ENCODE measurements around the gene IL24.

The IL24 gene

DNA sequence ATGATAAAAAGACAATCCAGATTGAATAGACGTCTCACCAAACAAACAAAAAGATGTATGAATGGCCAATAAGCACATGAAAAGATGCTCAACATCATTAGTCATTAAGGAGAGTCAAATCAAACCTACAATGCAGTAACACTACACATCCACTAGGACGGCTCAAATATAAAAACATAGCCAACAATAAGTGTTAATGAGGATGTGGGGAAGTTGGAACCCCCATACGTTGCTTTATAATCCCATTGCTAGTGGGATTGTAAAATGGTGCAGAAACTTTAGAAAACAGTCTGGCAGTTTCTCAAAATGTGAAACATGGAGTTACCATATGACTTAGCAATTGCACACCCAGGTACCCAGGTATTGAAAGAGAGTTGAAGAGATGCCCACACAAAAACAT, 14.7 kb upstream of the IL24 start:
- no peak for DNase-seq

DNA sequence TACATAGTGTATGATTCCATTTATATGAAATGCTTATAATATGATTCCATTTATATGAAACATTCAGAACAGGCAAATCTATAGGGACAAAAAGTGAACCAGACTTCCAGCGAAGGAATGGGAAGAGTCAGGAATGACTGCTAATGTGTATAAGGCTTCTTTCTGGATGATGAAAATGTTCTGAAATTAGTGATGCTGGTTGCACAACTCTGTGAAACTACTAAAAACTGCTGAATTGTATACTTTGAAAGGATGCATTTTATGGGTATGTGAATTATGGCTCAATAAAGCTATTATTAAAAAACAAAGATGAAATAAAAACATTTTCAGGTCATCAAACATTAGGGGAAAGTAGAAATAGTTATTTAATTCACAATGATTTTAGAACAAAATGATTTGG, 14.1 kb upstream of the IL24 start:
- no peak for DNase-seq

DNA sequence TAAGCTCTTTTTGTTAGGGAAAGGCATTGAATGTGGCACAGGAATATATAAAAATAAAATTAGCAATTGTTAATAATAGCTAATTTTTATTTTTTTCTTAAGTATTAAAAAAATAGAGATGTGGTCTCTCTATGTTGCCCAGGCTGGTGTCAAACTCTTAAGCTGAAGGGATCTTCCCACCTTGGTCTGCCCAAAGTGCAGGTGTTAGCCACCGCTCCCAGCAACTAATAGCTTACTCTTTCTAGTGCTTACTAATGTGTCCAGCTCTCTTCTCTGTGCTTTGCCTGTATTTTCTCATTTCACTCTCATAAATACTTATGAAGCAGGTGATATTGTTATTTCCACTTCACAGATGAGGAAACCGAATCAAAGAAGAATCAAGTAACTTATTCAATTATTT, 13.4 kb upstream of the IL24 start:
- DNase-seq: no peak

DNA sequence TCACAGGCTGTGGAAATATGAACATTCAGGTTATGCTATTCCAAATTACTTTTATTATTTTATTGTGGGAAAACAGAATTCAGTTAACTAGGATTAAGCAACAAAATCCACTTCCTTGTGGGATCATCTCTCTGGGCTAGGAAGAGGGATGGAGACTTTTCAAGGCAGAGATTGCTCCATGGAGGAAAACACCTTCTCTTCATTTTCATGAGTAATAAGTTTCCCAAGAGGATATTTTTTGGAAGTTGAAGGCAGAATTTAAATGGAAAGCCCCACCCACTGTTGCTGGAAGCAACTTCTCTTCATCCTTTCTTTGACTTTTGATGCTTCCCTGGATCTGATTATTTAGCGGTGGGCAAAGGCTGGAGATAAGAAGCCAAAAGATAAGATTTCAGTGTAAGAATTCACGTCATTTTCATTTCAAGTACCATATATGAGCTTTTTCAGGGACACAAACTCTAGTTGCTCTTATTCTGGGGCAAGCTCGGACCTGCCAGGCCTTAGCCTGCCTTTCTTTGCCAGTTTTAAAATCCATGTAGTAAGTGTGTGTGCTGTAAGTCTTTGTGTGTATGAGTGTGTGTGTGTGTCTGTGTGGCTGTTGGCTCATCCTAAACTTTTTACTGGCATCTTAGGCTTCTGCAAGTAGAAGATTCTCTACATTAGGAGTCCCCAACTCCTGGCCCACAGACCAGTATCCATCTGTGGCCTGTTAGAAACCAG, 11.7 kb upstream of the IL24 start:
- no peak for DNase-seq

DNA sequence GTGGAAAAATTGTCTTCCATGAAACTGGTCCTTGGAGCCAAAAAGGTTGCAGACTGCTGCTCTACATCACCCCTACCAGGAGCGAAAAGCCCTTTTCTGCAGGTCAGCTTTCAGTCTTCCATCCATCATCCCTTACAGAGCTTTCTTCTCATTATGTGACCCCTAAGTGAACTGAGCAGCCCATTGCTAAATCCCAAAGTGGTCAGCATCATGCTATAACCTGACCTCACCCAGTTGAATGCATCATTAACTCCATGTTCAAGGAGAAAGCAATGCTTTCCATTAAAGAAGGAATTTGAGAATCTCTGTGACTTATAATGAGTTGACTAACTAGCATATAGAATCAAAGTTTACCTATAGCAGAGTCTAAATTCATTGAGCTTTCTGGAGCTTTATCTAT, 10.4 kb upstream of the IL24 start:
- no peak for DNase-seq

DNA sequence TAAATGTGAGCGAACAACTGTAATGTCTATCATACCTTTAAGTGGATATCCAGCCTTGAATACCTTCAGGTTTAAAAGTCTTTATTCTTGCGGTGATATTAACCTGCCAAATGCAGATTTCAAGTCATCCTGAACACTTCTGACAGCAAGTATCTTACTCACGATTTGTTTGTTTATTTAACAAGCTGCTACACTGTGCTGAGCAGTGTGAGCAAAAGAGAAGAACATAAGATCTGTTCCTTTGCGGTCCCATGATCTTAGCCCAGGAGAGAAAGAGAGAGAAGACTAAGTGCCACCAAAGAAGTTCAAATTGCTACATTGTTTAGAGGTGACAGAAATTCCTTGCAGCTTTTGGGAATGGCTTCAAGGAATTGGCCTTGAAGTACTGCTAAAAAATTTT, 9.5 kb upstream of the IL24 start:
- no peak for DNase-seq

DNA sequence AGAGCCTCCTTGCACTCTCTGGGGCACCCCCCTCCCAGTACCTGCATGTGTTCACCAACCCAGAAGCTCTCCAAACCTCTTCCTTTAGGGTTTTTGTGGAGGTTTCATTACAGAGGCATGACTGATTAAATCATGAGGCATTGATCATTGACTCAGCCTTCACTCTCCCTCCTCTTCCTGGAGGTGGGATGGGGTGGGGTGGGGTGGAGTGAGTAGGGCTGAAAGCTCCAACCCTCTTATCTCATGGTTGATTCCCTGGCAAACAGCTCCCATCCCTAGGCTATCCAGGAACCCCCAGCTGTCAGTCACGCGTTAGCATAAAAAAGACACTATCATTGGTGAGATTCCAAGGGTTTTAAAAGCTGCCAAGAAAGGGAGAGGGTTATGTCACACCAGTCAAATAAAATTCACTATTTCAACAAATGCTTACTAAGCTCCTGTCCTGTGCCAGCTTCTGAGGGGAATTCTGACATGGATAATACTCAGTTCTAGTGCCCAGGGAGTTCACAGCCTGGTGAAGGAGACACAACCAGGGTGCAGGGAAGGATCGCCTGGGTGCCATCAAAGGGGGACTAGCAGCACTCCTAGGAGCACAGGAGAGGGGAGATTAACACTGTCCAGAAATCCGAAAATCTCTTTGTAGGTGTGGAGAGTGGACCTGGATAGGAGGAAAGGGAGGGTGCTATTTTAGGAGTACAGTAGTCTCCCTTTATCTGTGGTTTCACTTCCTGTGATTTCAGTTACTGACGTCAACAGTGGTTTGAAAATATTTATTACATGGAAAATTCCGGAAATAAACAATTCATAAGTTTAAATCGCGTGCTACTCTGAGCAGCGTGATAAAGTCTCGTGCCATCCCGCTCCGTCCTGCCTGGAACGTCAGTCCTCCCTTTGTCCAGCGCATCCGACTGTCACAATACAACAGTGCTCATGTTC, 6.8 kb upstream of the IL24 start:
- DNase-seq: no peak

DNA sequence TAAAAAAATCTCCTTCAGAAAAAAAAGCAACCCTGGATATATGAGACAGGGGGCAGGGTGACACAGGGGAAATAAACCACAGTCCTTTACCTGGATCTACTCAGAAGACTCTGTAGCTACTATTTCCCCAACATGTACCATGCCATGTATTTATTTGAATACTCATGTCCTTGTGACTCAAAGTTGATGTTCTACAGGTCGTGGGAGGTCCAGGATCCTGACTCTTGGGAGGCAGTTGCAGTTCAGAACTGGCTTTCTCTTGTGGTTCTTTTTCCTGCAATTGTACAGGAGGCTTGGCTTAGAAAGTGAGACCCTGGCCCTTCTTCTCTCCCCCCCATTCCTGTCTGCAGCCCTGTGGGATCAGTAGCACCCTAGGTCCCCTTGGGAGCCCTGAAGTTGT, 5.8 kb upstream of the IL24 start:
- no peak for DNase-seq

DNA sequence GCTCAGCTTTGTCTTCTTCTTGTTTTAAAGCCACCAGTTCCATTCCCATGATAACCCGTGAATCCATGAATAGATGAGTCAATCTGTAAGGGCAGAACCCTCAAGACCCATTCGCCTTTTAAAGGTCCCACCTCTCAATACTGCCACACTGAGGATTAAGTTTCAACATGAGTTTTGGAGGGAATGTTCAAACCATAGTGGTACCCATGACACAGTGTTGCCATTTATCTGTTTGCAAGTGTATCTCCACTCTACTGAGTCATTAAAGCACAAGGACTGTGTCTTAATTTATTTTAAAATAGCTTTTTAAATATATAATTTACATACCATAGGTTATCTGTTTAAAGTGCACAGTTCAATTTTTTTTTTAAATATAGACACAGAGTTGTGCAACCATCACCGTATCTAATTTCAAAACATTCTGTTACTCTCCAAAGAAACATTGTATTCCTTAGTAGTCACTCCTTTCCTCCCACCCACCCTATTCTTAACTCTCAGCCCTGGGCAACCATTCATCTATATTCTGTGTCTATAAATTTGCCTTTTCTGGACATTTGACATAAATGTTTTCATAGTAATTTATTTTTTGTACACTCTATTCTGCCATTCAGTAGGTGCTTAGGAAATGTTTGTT, 4.8 kb upstream of the IL24 start:
- no peak for DNase-seq

DNA sequence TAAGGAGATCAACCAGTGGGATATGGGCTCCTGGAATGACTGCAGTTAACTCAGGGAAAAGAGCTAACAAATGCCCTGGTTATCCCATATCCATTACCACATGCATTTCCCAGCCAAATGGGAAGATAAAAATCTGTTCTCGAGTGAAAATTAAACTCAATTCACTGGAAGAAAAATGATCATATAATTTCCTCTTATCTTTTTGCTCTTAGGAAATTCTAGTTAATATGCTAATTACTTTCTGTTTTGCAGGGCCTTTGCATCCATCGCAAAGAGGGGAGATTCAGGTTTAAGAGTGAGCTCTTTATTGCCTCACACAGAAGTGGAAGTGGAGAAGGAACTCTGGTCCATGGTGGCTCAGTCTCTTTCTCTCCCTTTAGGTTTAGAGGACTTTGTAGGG, 3.9 kb upstream of the IL24 start:
- DNase-seq: no peak

DNA sequence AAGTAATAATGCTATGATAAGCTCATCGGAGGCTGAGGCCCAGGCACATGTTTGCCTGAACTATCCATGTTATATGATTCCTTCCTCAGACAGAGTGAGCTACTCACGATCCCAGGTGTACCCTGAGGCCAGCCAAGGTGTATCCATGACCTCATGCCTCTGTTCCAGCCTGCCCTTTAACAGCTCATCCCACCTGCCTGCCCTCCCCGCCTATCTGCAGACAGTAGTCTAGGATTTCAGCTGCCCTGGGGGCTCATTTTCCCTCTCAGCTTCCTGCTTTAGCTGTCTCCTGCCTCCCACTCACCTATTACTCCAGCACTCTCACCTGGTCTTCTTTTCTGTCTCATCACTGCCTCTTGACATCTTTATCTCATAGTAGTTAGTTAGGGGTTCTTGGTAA, 1.9 kb upstream of the IL24 start:
- no peak for DNase-seq

DNA sequence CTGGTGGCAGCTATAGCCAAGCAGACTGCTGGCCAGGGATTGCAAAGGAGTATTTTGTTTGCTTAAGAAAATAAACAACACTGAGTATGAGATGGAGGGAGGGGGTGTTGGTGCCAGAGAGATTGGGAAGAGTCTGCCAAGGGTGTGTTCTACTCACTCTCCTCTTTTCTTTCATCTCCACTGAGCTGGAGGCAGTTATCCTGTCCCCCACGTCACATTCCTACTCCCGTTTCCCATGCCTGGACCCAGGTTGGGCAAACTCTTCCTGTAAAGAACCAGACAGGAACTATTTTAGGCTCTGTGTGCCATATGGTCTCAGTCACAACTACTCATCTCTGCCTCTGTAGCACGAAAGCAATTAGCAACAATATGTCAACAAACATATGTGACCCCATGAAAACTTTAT, 1.4 kb upstream of the IL24 start:
- DNase-seq: no peak

DNA sequence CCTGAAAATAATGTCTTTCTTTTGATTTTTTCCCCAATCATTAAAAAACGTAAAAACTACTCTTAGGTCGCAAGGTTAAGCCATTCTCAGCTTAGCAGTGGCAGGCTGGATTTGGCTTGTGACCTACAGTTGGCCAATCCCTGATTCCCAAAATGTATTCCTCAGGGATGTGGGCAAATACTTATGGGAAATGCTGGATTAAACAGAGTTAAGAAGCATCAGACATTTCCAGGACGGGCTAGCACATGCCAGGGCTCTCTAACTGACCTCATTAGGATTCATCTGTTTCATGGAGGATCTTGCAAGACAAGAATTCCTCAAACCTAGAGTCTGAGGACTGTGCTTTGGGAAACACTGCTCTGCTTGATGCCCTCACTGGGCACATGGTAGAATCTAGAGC, 982 bp upstream of the IL24 start:
- DNase-seq: no peak

DNA sequence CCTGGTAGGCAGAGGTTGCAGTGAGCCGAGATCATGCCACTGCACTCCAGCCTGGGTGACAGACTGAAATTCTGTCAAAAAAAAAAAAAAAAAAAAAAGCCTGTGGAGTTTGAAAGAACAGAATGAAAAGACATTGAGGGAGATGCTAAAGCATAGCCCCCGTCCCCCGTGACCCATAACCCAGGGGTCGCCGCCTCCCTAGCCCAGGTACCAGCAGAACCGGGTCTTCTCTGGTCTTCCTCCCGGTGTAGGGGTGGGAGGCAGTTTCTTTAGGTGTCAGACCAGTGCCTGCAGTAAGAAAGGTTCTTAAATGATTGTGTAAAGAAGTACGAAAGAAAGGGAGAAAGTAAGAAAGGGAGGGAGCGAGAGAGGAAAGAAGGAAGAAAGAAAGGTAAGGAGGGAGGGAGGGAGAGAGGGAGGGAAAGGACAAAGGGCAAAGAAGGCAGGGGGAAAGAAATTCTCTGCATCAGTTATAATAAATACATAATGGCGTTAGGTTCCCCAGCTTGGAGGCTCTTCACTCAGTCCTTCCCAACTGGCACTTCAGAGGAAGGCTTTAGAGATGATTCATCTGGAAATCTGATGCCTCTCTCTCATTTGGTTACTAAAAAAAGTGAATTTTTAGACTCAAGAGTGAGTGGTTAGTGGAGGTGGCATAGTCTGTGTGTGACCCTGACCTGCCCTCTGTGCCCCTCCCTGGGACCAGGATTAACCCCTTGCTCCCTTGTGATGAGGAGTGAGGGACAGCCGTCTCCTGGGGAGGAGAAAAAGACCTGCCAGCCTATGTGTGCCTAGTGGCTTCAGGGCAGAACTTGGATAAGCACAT, 1.1 kb downstream of the IL24 start:
- no peak for DNase-seq

DNA sequence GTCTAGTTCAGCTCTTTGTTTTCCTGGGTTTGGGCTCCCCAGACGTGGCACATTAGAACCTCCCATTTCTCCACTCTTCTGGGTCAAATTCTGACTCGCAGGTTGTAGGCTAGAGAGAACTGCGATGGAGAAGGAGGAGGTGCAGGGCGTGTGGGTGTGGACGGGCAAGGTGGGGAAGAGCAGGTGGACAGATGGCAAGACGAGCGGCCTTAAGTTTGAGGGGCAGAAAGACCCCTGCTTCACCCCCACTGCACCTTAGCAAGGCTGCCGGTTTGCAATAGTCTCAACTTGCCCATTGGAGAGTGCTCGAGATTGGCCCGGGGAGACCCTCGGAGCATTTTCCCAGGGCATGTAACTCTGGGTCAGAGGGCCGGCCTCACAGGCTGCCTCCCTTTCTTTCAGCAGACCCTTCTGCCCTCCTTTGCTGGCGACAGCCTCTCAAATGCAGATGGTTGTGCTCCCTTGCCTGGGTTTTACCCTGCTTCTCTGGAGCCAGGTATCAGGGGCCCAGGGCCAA, 1.7 kb downstream of the IL24 start:
- no peak for DNase-seq

DNA sequence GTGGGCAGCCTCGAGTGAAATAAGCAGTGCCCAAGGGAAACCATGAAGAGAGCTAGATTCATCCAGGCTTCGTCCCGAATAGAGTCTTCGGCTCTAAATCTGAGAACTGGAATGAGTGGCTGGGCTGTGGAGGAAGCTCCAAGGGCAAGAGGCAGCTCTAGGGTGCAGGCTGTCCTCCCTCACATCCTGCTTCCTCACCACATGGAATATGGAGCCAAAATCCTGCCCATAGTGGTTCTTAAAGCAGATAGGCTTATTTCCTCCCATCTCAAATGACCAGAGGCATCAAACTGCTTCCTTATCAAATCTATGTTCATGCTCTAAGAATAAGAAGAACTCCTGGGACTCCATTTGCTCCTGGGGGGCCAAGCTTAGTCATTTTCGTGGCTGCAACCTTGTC, 2.5 kb downstream of the IL24 start:
- DNase-seq: no peak

DNA sequence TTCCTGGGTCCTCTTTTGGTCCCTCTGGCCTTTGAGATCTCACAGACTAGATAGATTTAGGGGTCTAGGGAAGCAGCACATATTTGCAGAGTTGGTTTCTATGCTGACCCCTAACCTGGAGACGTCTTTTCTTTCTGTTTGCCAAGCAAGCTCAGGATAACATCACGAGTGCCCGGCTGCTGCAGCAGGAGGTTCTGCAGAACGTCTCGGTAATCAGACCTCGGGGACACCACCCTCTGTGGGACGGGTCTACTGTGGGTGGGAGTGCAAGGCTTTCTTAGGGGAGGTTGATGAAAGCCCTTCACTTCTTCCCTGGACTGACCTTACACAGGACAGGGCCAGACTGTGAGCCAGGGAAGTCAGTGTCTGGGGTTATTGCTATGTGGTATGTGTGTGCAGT, 2.9 kb downstream of the IL24 start:
- no peak for DNase-seq

DNA sequence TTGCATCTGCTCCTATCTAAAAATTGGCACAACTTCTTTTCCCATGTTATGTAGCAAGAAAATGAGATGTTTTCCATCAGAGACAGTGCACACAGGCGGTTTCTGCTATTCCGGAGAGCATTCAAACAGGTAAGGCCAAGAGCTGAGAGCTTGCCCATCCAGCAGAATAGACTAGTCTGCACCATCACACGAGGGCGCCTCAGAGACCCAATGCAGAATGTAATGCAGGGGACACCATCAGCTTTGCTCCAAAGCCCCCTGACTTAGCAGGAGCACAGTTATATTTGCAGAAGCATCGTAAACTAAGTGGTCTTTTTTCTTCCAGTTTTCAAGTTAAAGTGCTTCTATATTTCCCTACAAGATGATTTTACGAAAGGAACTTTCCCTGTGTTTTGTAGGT, 4.7 kb downstream of the IL24 start:
- no peak for DNase-seq

DNA sequence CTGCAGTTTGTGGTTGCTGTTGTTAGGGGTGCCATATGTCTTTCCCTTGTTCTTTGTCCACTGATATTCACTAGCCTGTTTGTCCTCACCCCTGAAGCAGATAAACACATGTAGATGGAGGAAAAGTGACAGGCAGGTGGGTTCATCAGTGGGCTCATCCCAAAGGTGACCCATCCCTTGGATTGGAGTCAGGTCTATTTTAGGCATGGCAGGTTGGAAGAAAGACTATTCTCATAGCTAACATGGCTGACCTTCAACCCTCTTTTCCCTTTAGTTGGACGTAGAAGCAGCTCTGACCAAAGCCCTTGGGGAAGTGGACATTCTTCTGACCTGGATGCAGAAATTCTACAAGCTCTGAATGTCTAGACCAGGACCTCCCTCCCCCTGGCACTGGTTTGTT, 5.5 kb downstream of the IL24 start:
- no peak for DNase-seq

DNA sequence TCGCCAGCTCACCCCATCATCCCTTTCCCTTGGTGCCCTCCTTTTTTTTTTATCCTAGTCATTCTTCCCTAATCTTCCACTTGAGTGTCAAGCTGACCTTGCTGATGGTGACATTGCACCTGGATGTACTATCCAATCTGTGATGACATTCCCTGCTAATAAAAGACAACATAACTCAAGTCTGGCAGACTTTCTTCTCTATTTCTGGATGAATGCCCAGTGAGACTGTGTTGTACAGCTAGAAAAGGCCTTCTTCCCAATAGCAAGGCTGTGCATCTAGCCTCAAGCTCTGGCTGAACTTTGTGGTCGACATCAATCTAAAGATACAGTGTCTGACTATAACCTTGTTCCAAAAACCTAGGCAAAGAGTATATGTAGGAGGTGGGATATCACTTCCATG, 6.4 kb downstream of the IL24 start:
- DNase-seq: no peak

DNA sequence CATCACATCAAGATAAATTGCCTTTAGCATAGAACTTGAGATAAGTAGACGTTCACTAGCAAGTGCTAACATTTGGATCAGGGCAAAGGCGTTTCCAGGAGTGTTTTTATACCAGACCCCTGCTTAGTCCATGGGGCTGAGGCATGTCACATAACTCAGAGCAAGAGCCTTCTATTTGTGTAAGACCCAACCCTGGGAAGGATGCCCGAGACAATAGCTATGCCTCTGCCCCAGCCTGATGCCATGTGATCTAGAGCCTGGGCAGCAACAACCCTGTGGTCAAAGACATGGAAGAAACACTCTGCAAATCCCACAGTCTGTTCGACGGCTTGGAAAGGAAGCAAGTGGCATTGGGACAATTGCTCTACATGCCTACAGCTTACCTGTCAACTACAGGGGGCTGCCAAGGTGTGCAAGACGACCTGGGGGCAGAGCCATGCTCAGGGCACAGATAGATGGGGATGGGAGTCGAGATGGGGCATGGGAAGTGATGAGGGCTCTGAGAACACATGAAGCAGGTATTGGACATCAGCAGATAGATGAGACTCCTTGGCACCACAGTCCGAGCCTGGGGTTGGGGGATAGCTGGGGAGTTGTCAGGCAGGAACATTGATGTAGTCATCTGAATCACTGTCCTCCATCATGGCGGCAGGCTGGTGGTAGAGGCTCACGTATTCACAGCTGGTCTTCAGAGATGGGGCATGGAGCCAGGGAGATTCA, 7.3 kb downstream of the IL24 start:
- DNase-seq: no peak

All from right forelimb (tissue), 1 donor.